ENCODE data around the gene PRIMA1. TPM values are rescaled to one million over a fixed set of nuclear protein-coding genes. Genes with fewer than 3 reads are reported as not detected.

The PRIMA1 gene
- total RNA-seq, 1 donor from 2014 or later = not detected

GRCh38 chr14:93716002-93716745 is 72.1 kb downstream of the PRIMA1 start:
- H3K27ac Mint-ChIP-seq = no peak overlapping the region
- DNase-seq (no peak), ATAC-seq (ENCODE audit: low read depth) (no peak)
- CTCF ChIA-PET = no interaction called here
- H3K4me3 Mint-ChIP-seq = no peak overlapping the region
- intact Hi-C loops (cut with micrococcal nuclease) = no loop called here
- POLR2A ChIA-PET = no interaction called here
- no peaks in the 10 kb centered on the region for H3K27me3 Mint-ChIP-seq
- no peaks in the 10 kb centered on the region for H3K36me3 Mint-ChIP-seq (ENCODE audit: low read depth)
- TF ChIP-seq CTCF (IDR thresholded peaks at IDR 0.05) = no peak
- H3K4me1 Mint-ChIP-seq = no peaks in the 10 kb centered on the region
- H3K9me3 Mint-ChIP-seq = no peaks in the 10 kb centered on the region

- H3K4me3 Mint-ChIP-seq = no peak overlapping the region
- H3K27ac Mint-ChIP-seq = no peak overlapping the region
- no peaks in the 10 kb centered on the region for H3K4me1 Mint-ChIP-seq
- ATAC-seq (ENCODE audit: low read depth) = no peak
- POLR2A ChIA-PET = no interaction called here
- no peaks in the 10 kb centered on the region for H3K9me3 Mint-ChIP-seq
- CTCF ChIA-PET = no interaction called here
- no peak for TF ChIP-seq CTCF (IDR thresholded peaks at IDR 0.05)
- intact Hi-C loops (cut with micrococcal nuclease) = no loop called here
- DNase-seq = no peak
- no peaks in the 10 kb centered on the region for H3K36me3 Mint-ChIP-seq (ENCODE audit: low read depth)
- H3K27me3 Mint-ChIP-seq = no peaks in the 10 kb centered on the region
Observed at GRCh38 chr14:93715279-93715927, 72.9 kb downstream of the PRIMA1 start.

- H3K27ac Mint-ChIP-seq = no peak overlapping the region
- CTCF ChIA-PET = no interaction called here
- ATAC-seq (ENCODE audit: low read depth) = no peak
- no peak overlapping the region for H3K4me3 Mint-ChIP-seq
- no peaks in the 10 kb centered on the region for H3K36me3 Mint-ChIP-seq (ENCODE audit: low read depth)
- H3K9me3 Mint-ChIP-seq = no peaks in the 10 kb centered on the region
- POLR2A ChIA-PET = no interaction called here
- intact Hi-C loops (cut with micrococcal nuclease) = no loop called here
- H3K4me1 Mint-ChIP-seq = no peaks in the 10 kb centered on the region
- H3K27me3 Mint-ChIP-seq = no peaks in the 10 kb centered on the region
- TF ChIP-seq CTCF (IDR thresholded peaks at IDR 0.05) = no peak
- no peak for DNase-seq
Observed at GRCh38 chr14:93714605-93715004, 73.7 kb downstream of the PRIMA1 start.

- TF ChIP-seq CTCF (IDR thresholded peaks at IDR 0.05) = no peak
- H3K27me3 Mint-ChIP-seq = no peaks in the 10 kb centered on the region
- no peak for ATAC-seq (ENCODE audit: low read depth)
- ChIA-PET CTCF (no interaction called here), POLR2A (no interaction called here)
- DNase-seq = no peak
- H3K4me3 Mint-ChIP-seq = no peak overlapping the region
- no peaks in the 10 kb centered on the region for H3K4me1 Mint-ChIP-seq
- H3K36me3 Mint-ChIP-seq (ENCODE audit: low read depth) = no peaks in the 10 kb centered on the region
- no peaks in the 10 kb centered on the region for H3K9me3 Mint-ChIP-seq
- H3K27ac Mint-ChIP-seq = no peak overlapping the region
- intact Hi-C loops (cut with micrococcal nuclease) = no loop called here
Observed at GRCh38 chr14:93713726-93714405, 74.4 kb downstream of the PRIMA1 start.
